Upper lobe of left lung (tissue), 4 donors: ENCODE data around the gene SLC35E4.

Experiments used
- POLR2AphosphoS5 ChIP-seq, 2 donors: sonication (generic); formaldehyde crosslinking; IDR thresholded peaks; one replicate each; pipeline ENCODE4 v1.5.1; 2017; ENCODE audit warnings: antibody characterized with exemption in 2 of 2
- TF ChIP-seq, protein P1 (sequence below), 6 experiments: fragments of 450-650 bp in 4 of 6; fragments of 200-600 bp in 2 of 6; sonication (generic) in 2 of 6; IDR thresholded peaks; one replicate each; pipeline ENCODE4 v1.5.1; 2016 to 2019; ENCODE audit warnings: antibody characterized with exemption in 6 of 6

DNA sequence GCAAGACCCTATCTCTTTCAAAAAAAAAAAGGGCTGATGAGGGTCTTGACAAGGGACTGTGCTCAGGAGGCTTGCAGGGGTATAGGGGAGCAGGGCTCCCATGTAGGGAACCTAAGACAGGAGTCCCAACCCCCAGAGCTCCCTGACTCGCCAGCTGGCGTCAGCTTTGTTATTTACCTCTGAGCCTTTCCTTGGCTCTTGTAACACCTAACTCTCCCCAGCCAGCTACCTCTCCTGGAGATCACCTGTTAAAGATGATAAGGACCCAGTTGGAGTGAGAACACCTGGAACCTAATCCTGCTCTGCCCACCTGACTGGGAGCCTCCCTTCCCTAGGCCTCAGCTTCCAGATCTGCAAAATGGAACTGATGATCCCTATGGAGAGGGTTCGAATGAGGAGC lies 13.2 kb downstream of the SLC35E4 start:
- TF ChIP-seq, protein P1, sequence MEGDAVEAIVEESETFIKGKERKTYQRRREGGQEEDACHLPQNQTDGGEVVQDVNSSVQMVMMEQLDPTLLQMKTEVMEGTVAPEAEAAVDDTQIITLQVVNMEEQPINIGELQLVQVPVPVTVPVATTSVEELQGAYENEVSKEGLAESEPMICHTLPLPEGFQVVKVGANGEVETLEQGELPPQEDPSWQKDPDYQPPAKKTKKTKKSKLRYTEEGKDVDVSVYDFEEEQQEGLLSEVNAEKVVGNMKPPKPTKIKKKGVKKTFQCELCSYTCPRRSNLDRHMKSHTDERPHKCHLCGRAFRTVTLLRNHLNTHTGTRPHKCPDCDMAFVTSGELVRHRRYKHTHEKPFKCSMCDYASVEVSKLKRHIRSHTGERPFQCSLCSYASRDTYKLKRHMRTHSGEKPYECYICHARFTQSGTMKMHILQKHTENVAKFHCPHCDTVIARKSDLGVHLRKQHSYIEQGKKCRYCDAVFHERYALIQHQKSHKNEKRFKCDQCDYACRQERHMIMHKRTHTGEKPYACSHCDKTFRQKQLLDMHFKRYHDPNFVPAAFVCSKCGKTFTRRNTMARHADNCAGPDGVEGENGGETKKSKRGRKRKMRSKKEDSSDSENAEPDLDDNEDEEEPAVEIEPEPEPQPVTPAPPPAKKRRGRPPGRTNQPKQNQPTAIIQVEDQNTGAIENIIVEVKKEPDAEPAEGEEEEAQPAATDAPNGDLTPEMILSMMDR (IDR thresholded peaks at IDR 0.05) = no peak
- TF ChIP-seq POLR2AphosphoS5 (IDR thresholded peaks at IDR 0.05) = no peak
